HG02588 (cell line): ENCODE results near the gene HPF1.
"Not testable (repeated sequence)": the region's sequence is repeated elsewhere in the genome, so short reads cannot be mapped to it uniquely, and the experiment has no call there.

Source experiments
- ATAC-seq: cut with Tn5 transposase; IDR thresholded peaks from one replicate; pipeline ENCODE4 v1.9.1; 2021; ENCODE audit warnings: mild to moderate bottlenecking, moderate library complexity; ENCODE audit not compliant: unreplicated experiment

HPF1 gene

DNA sequence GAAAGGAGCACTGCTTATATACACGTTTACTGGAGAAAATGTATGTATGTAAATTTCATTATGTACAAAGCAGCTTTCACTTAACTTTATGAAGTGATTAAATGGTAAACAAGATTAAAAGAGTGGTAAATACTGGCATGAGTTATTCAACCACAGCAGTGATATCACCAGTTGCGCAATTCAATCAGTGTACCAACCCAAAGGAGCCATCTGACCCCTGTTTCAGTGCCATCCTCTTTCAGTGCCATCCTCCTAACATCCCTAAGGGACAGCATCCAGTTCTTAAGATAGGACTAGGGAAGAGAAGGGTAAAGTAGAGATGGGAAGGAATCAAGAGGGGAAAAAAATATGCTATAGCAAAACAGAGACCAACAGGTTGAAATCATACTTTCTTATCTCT lies 16.2 kb downstream of the HPF1 start:
- ATAC-seq: no peak

- ATAC-seq: not testable (repeated sequence)
These were observed 19.1 kb downstream of the HPF1 start for GRCh38 chr4:169738604-169739003.

GRCh38 chr4:169730564-169730963 lies 27.2 kb downstream of the HPF1 start:
- ATAC-seq: no peak

DNA sequence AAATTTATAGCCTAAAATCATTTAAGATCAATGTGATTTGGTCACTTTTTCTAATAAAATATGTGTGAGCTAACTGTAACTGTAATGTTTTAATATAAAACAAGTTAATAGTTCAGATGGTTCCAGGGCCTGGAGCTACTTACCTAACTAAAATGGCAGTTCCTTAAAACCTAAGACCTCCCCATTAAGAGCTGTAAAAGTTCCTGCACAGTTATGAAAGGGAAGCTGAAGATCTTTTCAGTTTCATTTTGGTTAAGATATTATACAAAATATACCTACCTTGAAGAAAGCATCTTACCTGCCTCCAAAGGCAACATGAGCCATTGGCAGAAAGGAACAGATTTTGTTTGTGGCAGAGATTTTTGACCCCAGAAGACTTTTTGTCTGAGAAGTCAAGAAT lies 30.1 kb downstream of the HPF1 start:
- ATAC-seq: no peak

DNA sequence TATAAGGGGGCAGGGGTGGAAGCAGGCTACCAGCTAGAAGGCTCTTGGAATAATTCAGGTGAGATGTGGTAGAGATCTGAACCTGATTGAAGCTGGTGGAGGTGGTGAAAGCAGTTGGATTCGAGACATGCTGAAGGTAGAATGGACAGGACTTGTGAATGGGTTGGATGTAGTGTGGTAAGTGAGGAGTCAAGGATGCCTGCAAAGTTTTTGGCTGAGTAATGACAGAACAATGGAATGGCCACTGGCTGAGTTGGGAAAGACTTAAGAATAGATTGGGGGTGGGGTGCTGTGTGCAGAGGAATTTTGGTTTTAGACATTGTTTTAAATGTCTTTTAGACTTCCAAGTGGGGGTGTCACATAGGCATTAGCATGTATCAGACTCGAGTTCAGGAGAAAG lies 33.5 kb downstream of the HPF1 start:
- ATAC-seq: no peak

GRCh38 chr4:169723207-169723965 lies 34.4 kb downstream of the HPF1 start:
- ATAC-seq: no peak

DNA sequence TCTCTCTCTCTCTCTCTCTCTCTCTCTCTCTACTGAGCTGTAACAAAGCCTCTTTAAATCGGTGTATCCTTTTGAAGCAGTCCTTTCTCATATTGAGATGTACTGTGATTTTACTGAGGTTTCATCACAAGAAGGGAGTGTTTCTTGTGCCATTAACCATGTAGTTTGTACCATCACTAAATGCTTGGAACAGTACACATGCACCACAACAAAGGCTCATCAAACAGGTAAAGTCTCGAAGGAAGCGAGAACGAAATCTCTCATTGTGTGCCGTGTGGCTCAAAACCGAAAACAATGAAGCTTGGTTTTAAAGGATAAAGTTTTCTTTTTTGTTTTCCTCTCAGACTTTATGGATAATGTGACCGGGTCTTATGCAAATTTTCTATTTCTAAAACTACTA lies 37.2 kb downstream of the HPF1 start:
- ATAC-seq: no peak

DNA sequence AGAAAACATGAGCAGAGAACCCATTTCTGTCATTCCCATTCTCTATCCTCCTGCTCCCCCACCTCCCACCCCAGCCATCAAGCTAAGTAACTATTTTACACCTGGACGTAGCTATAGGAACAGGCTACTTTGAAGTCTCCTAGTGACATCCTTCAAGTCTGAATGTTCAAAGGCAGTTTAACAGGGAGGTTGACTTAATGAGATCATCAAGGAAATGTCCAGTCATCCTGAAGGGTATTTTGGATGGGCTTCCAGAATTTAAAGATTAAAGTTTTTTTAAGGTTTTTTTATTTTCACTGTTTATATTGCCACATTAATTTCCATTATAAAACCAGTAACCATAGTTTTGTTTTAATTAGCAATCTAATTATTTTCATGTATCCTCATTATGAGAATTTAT lies 41.1 kb downstream of the HPF1 start:
- no peak for ATAC-seq

DNA sequence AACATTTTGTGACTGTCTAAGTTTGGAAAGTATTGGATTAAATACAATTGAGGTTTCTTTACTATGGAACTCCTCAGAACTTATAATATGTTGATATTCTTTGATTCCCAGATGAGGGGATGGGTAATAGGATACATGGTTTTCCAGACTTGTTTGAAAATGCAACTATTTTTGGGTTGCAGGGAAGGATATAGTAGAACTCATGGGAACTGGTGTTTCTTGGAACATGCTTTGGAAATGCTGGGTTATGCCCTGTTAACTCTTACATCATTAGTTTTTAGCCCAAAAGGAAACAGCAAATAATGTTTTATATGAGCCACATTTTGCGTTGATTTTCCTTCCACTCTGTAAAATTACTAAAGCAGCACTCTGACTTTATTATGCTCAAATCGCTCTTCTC lies 41.9 kb downstream of the HPF1 start:
- ATAC-seq: no peak

- no peak for ATAC-seq
These were observed 49.6 kb downstream of the HPF1 start for GRCh38 chr4:169707958-169708643.

DNA sequence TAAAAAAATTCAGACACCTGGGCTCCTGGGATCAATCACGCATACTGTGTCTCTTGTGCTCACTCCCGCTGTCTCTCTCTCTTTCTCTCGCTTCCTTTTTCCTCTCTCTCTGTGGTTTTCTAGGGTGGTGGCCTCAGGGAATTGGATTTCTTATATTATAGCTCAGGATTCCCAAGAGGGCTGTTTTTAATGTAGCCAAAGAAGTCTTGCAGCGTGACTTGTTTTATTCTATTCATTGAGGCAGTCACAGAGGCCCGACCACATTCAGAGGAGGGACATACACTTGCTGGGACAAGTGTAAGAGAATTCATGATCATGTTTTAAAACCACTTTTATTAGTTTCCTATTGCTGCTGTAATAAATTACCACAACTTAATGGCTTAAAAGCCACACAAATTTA lies 59.4 kb downstream of the HPF1 start:
- no peak for ATAC-seq

DNA sequence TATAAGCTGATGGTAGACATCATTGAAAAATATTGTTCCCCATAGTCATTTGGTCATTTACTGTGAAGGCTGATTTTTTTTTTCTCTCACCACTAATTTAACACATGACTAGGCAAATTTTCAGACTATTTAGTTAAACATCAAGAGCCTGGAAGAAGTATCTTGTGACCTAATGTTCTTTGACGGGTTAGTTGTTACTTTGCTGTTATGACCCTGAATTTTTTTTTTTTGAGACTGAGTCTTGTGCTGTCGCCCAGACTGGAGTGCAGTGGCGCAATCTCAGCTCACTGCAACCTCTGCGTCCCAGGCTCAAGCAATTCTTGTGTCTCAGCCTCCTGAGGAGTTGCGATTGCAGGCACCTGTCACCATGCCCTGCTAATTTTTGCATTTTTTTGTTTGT lies 67.0 kb downstream of the HPF1 start:
- no peak for ATAC-seq

DNA sequence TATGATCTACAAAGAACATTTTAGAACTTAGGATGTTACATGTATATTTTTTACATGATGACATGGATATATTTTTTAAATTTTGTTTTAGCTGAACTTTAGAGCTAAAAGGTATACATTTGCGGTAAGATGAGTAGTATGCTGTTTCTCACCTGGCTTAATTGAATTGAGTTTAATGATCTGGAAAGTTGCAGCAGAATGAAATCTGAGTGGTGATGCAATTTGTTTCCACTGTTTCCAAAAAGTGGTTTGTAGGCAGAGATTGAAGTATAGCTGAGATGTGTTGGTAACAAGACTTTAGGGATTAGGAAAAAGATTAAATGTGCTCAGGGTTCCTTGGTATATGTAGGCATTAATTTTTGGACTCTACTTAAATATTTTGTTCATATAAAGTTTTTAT lies 68.1 kb downstream of the HPF1 start:
- ATAC-seq: no peak

- no peak for ATAC-seq
These were observed 75.2 kb downstream of the HPF1 start for GRCh38 chr4:169682372-169683047.
